Breast epithelium (tissue), 3 donors: ENCODE measurements around the gene NPSR1.

Experiments used
- CTCF ChIP-seq, 3 donors: fragments of 450-650 bp; IDR thresholded peaks; one replicate each; pipeline ENCODE4 v1.5.1; 2016 to 2017; ENCODE audit warnings: antibody characterized with exemption in 3 of 3, mild to moderate bottlenecking in 3 of 3, moderate library complexity in 3 of 3
- POLR2A ChIP-seq: fragments of 450-650 bp; IDR thresholded peaks from one replicate; pipeline ENCODE4 v1.6.1; 2016; ENCODE audit warnings: antibody characterized with exemption, mild to moderate bottlenecking, moderate library complexity
- POLR2AphosphoS5 ChIP-seq, 3 donors: sonication (generic); formaldehyde crosslinking; IDR thresholded peaks; one replicate each; pipeline ENCODE4 v1.6.1; 2017; ENCODE audit warnings: antibody characterized with exemption in 3 of 3

GRCh38 chr7:34830390-34830789, 172.4 kb downstream of the NPSR1 start:
- TF ChIP-seq POLR2A = no peak
- no peak for TF ChIP-seq CTCF (IDR thresholded peaks at IDR 0.05)
- TF ChIP-seq POLR2AphosphoS5 (IDR thresholded peaks at IDR 0.05) = no peak
